Osteocyte (in vitro differentiated cells): ENCODE results near the gene TRIM10. TPM values are rescaled to one million over a fixed set of nuclear protein-coding genes. Genes with fewer than 3 reads are reported as not detected.

ENCODE experiments used
- DNase-seq: peaks from one replicate; pipeline ENCODE4 v3.0.0; 2021; ENCODE audit warnings: mixed read lengths; ENCODE audit not compliant: unreplicated experiment; ENCODE audit errors: extremely low spot score
- H3K27ac Mint-ChIP-seq: one replicate; pipeline ENCODE4 v1.8.0; 2021; ENCODE audit warnings: mild to moderate bottlenecking, mixed read lengths; ENCODE audit not compliant: unreplicated experiment
- H3K27me3 Mint-ChIP-seq: one replicate; pipeline ENCODE4 v1.8.0; 2021; ENCODE audit warnings: mixed read lengths; ENCODE audit not compliant: unreplicated experiment
- H3K36me3 Mint-ChIP-seq: one replicate; pipeline ENCODE4 v1.8.0; 2021; ENCODE audit warnings: mixed read lengths; ENCODE audit not compliant: unreplicated experiment
- H3K4me1 Mint-ChIP-seq: one replicate; pipeline ENCODE4 v1.8.0; 2021; ENCODE audit warnings: mixed read lengths; ENCODE audit not compliant: unreplicated experiment
- H3K4me3 Mint-ChIP-seq: one replicate; pipeline ENCODE4 v1.8.0; 2021; ENCODE audit warnings: mild to moderate bottlenecking, moderate library complexity, mixed read lengths; ENCODE audit not compliant: unreplicated experiment
- H3K9me3 Mint-ChIP-seq: one replicate; pipeline ENCODE4 v1.8.0; 2021; ENCODE audit warnings: mixed read lengths; ENCODE audit not compliant: unreplicated experiment
- long read RNA-seq: library from polyadenylated mRNA; unstranded; transcript quantifications from one replicate; pipeline ENCODE4 v2.0.0, GENCODE V29; 2021
- total RNA-seq: library from RNA; stranded (reverse); gene quantifications from 2 replicates; pipeline ENCODE4 v1.2.1, GENCODE V29; 2021
- TF ChIP-seq, protein P1 (sequence below): fragments of 200-600 bp; sonication (generic); IDR thresholded peaks from 2 replicates; pipeline ENCODE4 v1.5.0; 2021; ENCODE audit warnings: antibody characterized with exemption, mild to moderate bottlenecking, moderate library complexity

TRIM10 gene, protein sequence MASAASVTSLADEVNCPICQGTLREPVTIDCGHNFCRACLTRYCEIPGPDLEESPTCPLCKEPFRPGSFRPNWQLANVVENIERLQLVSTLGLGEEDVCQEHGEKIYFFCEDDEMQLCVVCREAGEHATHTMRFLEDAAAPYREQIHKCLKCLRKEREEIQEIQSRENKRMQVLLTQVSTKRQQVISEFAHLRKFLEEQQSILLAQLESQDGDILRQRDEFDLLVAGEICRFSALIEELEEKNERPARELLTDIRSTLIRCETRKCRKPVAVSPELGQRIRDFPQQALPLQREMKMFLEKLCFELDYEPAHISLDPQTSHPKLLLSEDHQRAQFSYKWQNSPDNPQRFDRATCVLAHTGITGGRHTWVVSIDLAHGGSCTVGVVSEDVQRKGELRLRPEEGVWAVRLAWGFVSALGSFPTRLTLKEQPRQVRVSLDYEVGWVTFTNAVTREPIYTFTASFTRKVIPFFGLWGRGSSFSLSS
- total RNA-seq = not detected in 2 replicates
- long read RNA-seq = 0 reads

DNA sequence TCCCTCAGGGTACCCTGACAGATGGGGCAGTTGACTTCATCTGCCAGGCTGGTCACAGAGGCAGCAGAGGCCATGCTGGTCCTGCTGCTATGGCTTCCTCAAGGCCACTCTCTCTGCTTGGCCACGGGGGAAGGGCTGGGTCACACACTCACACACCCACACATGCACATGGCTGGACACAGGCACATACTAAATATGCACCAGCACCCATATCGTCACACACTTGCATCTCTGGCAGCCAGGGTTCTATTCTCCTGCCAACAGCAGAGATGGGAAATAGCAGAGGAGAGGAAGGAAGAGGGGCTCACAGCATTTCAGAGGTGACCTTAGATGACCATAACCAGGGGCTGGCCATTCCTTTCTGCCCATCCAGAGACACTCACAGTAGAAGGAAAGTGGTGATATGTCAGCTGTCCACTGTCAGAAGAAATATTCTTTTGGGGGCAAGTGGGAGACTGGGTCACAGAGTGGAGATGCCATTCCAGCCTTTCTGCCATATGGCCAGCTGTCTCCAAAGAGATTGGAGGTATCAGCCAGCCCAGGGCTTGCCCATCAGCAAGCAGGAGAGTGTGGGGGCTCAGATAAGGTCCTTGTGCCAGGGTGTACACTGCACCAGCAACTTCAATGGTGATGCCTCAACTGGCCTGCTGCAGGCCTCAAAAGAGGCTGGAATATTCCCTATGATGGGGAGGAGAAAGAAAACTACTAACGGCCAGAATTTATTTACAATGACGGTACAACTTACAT lies at the start of gene TRIM10:
TRIM10 (minus strand) TSS at position 427 of the 747 bp plus-strand sequence; CDS start at position 74, 353 bp downstream.
- H3K27me3 Mint-ChIP-seq = peaks cover 13% of the 10 kb centered on the region
- no peaks in the 10 kb centered on the region for H3K9me3 Mint-ChIP-seq
- no peaks in the 10 kb centered on the region for H3K36me3 Mint-ChIP-seq
- H3K4me1 Mint-ChIP-seq = peaks cover 10% of the 10 kb centered on the region
- DNase-seq = no peak
- H3K27ac Mint-ChIP-seq = no peak within 1 kb of the TSS
- H3K4me3 Mint-ChIP-seq = no peak within 1 kb of the TSS
- TF ChIP-seq, protein P1, sequence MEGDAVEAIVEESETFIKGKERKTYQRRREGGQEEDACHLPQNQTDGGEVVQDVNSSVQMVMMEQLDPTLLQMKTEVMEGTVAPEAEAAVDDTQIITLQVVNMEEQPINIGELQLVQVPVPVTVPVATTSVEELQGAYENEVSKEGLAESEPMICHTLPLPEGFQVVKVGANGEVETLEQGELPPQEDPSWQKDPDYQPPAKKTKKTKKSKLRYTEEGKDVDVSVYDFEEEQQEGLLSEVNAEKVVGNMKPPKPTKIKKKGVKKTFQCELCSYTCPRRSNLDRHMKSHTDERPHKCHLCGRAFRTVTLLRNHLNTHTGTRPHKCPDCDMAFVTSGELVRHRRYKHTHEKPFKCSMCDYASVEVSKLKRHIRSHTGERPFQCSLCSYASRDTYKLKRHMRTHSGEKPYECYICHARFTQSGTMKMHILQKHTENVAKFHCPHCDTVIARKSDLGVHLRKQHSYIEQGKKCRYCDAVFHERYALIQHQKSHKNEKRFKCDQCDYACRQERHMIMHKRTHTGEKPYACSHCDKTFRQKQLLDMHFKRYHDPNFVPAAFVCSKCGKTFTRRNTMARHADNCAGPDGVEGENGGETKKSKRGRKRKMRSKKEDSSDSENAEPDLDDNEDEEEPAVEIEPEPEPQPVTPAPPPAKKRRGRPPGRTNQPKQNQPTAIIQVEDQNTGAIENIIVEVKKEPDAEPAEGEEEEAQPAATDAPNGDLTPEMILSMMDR = no peak

DNA sequence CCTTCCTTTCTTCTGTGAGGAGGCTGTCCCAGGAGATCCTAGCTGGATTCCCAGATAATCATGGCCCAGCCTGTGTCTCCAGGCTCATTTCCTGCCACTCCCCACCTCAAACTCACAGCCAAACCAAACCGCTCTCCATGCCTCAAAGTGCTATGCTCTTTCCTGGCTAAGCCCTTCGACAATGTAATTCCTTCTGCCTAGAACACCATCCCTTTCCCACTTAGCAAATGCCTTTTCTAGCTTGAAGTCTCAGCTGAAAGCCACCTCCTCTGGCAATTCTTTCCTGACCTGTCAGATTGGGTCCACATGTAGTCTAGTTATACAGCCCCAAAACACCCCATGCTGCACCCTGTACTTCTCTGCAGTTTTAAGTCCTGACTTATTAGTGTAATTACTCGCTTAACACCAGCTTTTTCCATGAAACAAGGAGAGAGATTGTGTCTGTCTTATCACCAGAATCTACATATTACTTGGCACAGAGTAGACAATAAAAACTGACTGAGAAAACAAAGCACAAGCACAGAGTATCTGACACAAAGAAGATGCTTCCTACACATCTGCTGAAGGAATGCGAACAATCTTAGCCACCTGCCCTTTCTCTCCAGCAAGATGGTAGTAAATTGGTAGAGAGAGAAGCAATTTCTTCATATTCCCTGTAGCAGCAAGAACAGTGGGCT lies 46.7 kb upstream of the TRIM10 start:
- Mint-ChIP-seq H3K4me1 (peaks cover 50% of the 10 kb centered on the region), H3K36me3 (peaks cover 5% of the 10 kb centered on the region), H3K27me3 (no peaks in the 10 kb centered on the region), H3K27ac (peak overlapping the region; percentile 58), H3K4me3 (no peak overlapping the region), H3K9me3 (no peaks in the 10 kb centered on the region)
- TF ChIP-seq, protein P1 = no peak
- no peak for DNase-seq

DNA sequence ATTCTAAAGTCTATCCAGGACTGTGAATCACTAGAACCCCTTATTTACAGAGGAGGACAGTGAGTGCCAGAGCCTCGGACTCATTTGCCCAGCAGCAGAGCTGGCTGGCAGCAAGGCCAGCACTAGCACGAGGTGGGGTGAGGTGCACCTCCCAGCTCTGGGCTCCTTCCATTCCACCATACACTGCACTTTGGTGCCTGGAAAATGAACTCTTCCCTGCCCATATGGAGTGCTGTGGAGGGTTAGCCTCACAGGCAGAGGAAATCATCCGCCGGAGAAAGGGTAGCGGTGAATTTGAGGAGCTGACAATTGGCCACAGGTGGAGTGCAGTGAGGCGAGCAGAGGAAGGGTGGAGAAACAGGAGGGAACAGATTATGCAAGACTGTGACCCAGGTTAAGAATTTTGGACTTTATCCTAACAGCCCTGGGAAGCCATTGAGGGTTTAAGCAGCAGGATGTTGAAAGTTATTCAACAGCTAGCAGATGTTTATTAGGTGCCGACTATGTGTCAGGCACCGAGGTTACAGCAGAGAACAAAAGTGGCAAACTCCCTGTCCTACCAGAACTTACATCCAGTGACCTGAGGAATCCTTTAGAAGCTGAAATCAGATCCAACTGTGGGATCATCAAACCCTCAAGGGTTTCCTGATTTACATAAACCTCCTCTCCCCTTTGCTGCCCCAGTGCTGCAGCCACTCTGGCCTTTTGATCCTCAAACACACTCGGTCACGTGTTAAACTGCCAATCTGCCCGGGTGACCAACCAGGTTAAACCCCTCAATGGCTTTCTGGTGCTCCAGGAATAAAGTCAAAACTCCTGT lies 46.0 kb upstream of the TRIM10 start:
- peaks cover 5% of the 10 kb centered on the region for H3K36me3 Mint-ChIP-seq
- TF ChIP-seq, protein P1 = no peak
- H3K4me1 Mint-ChIP-seq = peaks cover 44% of the 10 kb centered on the region
- peak overlapping the region; percentile 58 for H3K27ac Mint-ChIP-seq
- H3K9me3 Mint-ChIP-seq = no peaks in the 10 kb centered on the region
- no peak for DNase-seq
- H3K27me3 Mint-ChIP-seq = no peaks in the 10 kb centered on the region
- H3K4me3 Mint-ChIP-seq = no peak overlapping the region

DNA sequence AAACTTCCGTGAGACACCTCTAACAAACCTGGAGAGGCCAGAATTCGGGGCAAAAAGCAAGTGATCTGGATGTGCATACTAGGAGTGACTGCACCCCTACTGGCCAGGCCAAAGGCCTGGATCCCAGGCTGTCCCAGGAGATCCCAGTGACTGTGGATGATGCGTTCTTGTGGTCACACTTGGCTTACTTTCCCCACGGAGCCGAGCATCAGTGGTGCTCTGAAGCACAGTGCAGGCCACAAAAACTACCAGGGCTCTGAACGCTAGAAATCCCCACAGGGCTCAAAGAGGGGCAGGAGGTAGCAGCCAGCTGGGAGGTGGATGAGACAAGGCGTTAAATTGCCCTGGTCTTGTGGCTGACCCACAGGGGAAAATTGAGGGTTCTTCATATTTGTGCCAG lies 45.1 kb upstream of the TRIM10 start:
- H3K9me3 Mint-ChIP-seq = no peaks in the 10 kb centered on the region
- peaks cover 36% of the 10 kb centered on the region for H3K4me1 Mint-ChIP-seq
- H3K36me3 Mint-ChIP-seq = peaks cover 4% of the 10 kb centered on the region
- TF ChIP-seq, protein P1 = no peak
- no peaks in the 10 kb centered on the region for H3K27me3 Mint-ChIP-seq
- H3K4me3 Mint-ChIP-seq = no peak overlapping the region
- no peak overlapping the region for H3K27ac Mint-ChIP-seq
- DNase-seq = no peak
